Calu3 (cell line): ENCODE measurements around the gene ECM1. TPM values are rescaled to one million over a fixed set of nuclear protein-coding genes. Genes with fewer than 3 reads are reported as not detected.

Experiments used
- Bru-seq: library from RNA; stranded (reverse); fragments of 400-500 nt; gene quantifications from one replicate; lab custom pipeline; 2021; lab: Mats Ljungman, UMichigan
- BruChase-seq, 2 experiments: library from RNA; stranded (reverse); fragments of 400-500 nt; gene quantifications; one replicate each; lab custom pipeline; 2021; lab: Mats Ljungman, UMichigan
- BruUV-seq: library from RNA; stranded (reverse); fragments of 400-500 nt; replicated peaks from 2 replicates; lab custom pipeline; 2021; lab: Mats Ljungman, UMichigan
- CTCF ChIA-PET: fragments of 300-600 bp; sonication (Branson Sonifier 250); formaldehyde crosslinking; loops from one replicate; lab custom pipeline; 2022; ENCODE audit warnings: antibody characterized with exemption; lab: Charles Lee
- DNase-seq: peaks from one replicate; pipeline ENCODE4 v3.0.0; 2022
- H3K27ac Mint-ChIP-seq: one replicate; pipeline ENCODE4 v1.8.0; 2022; ENCODE audit warnings: mixed read lengths; ENCODE audit not compliant: unreplicated experiment
- H3K27me3 Mint-ChIP-seq: one replicate; pipeline ENCODE4 v1.8.0; 2022; ENCODE audit warnings: mixed read lengths; ENCODE audit not compliant: unreplicated experiment
- H3K36me3 Mint-ChIP-seq: one replicate; pipeline ENCODE4 v1.8.0; 2022; ENCODE audit warnings: mild to moderate bottlenecking, moderate library complexity, mixed read lengths; ENCODE audit not compliant: insufficient read depth, unreplicated experiment
- H3K4me1 Mint-ChIP-seq: one replicate; pipeline ENCODE4 v1.8.0; 2022; ENCODE audit warnings: mild to moderate bottlenecking, low read depth, mixed read lengths; ENCODE audit not compliant: unreplicated experiment
- H3K4me3 Mint-ChIP-seq: one replicate; pipeline ENCODE4 v1.8.0; 2022; ENCODE audit warnings: mild to moderate bottlenecking, low read depth, moderate library complexity, mixed read lengths; ENCODE audit not compliant: unreplicated experiment
- H3K9me3 Mint-ChIP-seq: one replicate; pipeline ENCODE4 v1.8.0; 2022; ENCODE audit warnings: low read depth, mixed read lengths; ENCODE audit not compliant: unreplicated experiment
- intact Hi-C: fragments of 100-400 bp; cut with micrococcal nuclease; formaldehyde crosslinking; loops from one replicate; pipeline ENCODE4 v1.10.0; 2022; ENCODE audit not compliant: unreplicated experiment
- long read RNA-seq: library from polyadenylated mRNA; stranded (forward); transcript quantifications from one replicate; pipeline ENCODE4 v2.0.0, GENCODE V29; 2022
- total RNA-seq: library from RNA; stranded (reverse); gene quantifications from 2 replicates; pipeline ENCODE4 v1.2.3, GENCODE V29; 2022
- TF ChIP-seq, protein P1 (sequence below): fragments of 200-600 bp; IDR thresholded peaks from one replicate; pipeline ENCODE4 v1.8.0; 2022; ENCODE audit warnings: antibody characterized with exemption; ENCODE audit not compliant: unreplicated experiment

The ECM1 gene
- 1.6 and 2.8 TPM in 2 replicates for total RNA-seq
- percentile 34 among the genes with signal in this experiment for Bru-seq, nascent RNA
- percentile 40 among the genes with signal in this experiment for BruChase-seq, experiment 1, labeled RNA remaining after a 6-hour chase
- BruChase-seq, experiment 2, labeled RNA remaining after a 2-hour chase: percentile 35 among the genes with signal in this experiment
- long read RNA-seq, partial matches to known transcripts: 0 of 2 reads
- long read RNA-seq, other reads (novel, unspliced or antisense): 0 of 2 reads

DNA sequence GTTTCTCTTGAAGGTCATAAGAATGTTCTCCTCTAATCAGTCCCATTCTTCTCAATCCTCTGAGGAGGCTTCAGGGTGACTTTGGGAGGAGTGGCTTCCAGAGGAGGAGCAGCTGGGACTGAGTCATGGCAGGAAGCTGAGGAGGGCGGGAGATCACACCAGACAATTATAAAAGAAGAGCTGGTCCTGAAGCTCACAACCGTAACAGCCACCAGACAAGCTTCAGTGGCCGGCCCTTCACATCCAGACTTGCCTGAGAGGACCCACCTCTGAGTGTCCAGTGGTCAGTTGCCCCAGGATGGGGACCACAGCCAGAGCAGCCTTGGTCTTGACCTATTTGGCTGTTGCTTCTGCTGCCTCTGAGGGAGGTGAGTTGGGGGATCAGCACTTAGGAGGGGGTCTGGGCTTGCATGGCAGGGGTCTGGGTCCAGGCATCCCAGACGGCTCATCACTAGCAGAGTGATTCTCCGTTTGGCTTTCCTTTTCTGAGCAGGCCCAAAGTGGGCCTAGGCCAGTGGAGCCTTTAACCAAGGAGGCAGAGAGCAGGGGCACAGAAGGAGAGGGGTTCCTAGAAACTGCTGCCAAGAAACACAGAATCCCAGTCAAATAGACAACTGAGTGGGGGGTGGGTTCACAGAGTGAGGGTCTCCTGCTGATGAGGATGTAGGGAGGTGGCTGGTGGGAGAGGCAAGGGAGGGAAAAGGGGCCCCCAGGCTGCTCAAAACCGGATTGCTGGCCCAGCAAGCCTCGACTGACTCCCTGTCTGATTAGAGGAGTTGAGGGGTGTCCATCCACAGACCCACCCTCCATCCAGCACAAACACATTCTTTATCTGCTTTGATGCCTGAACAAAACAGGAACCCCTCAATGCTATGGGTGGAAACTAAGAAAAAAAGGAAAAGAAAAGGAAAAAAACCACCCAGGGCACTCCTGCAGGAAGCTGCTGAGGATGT lies at the start of gene ECM1:
ECM1 (plus strand) TSS at position 198 of the 953 bp plus-strand sequence; CDS start at position 299, 101 bp downstream.
- Mint-ChIP-seq H3K36me3 (peaks cover 18% of the 10 kb centered on the region), H3K27ac (no peak within 1 kb of the TSS), H3K9me3 (no peaks in the 10 kb centered on the region), H3K27me3 (no peaks in the 10 kb centered on the region), H3K4me3 (no peak within 1 kb of the TSS), H3K4me1 (peaks cover 7% of the 10 kb centered on the region)
- CTCF ChIA-PET: interaction anchor here (1.7 kb wide), 1 partner anchor 24 kb away, joined by 6 read pairs; no protein-coding TSS in a partner anchor
- intact Hi-C loops: no loop called here
- no TSS peak for BruUV-seq
- TF ChIP-seq, protein P1, sequence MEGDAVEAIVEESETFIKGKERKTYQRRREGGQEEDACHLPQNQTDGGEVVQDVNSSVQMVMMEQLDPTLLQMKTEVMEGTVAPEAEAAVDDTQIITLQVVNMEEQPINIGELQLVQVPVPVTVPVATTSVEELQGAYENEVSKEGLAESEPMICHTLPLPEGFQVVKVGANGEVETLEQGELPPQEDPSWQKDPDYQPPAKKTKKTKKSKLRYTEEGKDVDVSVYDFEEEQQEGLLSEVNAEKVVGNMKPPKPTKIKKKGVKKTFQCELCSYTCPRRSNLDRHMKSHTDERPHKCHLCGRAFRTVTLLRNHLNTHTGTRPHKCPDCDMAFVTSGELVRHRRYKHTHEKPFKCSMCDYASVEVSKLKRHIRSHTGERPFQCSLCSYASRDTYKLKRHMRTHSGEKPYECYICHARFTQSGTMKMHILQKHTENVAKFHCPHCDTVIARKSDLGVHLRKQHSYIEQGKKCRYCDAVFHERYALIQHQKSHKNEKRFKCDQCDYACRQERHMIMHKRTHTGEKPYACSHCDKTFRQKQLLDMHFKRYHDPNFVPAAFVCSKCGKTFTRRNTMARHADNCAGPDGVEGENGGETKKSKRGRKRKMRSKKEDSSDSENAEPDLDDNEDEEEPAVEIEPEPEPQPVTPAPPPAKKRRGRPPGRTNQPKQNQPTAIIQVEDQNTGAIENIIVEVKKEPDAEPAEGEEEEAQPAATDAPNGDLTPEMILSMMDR: no peak
- peak; percentile 30 for DNase-seq

DNA sequence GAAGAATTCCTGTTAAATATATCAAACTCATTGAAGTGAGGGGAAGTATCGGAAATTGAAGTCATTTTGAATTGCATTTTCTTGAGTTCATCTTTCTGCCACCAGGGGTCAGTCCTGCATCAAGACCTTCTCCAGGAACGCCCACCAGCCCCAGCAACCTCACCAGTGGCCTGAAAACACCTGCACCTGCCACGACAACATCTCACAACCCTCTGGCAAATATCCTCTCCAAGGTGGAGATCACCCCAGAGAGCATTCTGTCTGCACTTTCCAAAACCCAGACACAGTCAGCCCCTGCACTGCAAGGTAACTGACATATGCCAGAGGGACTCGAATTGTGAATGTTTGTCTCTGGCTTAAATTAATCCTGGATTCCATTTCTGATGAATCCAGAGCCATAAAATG lies 43.5 kb upstream of the ECM1 start:
- TF ChIP-seq, protein P1: peak; percentile 70
- intact Hi-C loops: loop anchor here (1.0 to 5.0 kb wide), 3 partner anchors 68 to 348 kb away; partner anchors contain the start of gene ADAMTSL4
- Mint-ChIP-seq H3K27me3 (no peaks in the 10 kb centered on the region), H3K4me3 (no peak overlapping the region), H3K9me3 (no peaks in the 10 kb centered on the region), H3K27ac (no peak overlapping the region), H3K36me3 (peaks cover 50% of the 10 kb centered on the region), H3K4me1 (peaks cover 8% of the 10 kb centered on the region)
- peak; percentile 77 for DNase-seq
- CTCF ChIA-PET: interaction anchor here (0.9 kb wide), 1 partner anchor 75 kb away, joined by 4 read pairs; no protein-coding TSS in a partner anchor
- no TSS peak for BruUV-seq

DNA sequence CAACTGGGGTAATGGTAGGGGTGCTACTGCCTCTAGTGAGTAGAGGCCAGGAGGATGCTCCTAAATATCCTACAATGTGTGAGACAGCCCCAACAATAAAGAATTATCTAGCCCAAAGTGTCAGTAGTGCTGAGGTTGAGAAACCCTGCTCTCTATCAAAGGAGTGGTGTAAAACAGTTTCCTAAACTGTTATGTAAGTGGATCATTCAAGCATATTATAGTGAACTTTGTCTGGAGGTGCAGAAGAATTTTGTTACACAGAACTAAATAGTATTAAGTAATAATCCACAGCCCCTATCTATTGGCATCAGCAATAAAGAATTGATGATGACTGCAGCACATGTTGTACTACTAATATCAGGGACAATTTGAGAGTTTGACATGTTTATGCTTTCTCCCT lies 40.9 kb upstream of the ECM1 start:
- H3K9me3 Mint-ChIP-seq: no peaks in the 10 kb centered on the region
- TF ChIP-seq, protein P1: no peak
- CTCF ChIA-PET: interaction anchor here (0.7 kb wide), 1 partner anchor 10 kb away, joined by 3 read pairs; no protein-coding TSS in a partner anchor
- intact Hi-C loops: no loop called here
- H3K27me3 Mint-ChIP-seq: no peaks in the 10 kb centered on the region
- no peaks in the 10 kb centered on the region for H3K4me1 Mint-ChIP-seq
- no TSS peak for BruUV-seq
- no peak overlapping the region for H3K27ac Mint-ChIP-seq
- peaks cover 58% of the 10 kb centered on the region for H3K36me3 Mint-ChIP-seq
- no peak overlapping the region for H3K4me3 Mint-ChIP-seq
- no peak for DNase-seq

DNA sequence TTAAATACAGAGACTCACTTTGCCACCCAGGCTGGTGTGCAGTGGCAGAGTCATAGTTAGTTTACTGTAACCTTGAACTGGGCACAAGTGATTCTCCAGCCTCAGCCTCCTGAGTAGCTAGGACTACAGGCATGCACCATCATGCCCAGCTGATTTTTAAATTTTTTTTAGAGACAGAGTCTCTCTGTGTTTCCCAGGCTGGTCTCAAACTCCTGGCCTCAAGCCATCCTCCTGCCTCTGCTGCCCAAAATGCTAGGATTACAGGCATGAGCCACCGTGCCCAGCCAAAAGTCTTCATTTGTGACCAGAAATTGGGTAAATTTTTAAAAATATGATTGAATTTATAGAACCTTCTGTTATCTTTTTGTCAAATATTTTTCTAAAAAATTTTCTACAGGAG lies 38.6 kb upstream of the ECM1 start:
- Mint-ChIP-seq H3K27ac (no peak overlapping the region), H3K4me1 (no peaks in the 10 kb centered on the region), H3K4me3 (no peak overlapping the region), H3K27me3 (no peaks in the 10 kb centered on the region), H3K9me3 (no peaks in the 10 kb centered on the region), H3K36me3 (peaks cover 69% of the 10 kb centered on the region)
- TF ChIP-seq, protein P1: no peak
- no peak for DNase-seq
- intact Hi-C loops: no loop called here
- BruUV-seq: no TSS peak
- CTCF ChIA-PET: no interaction called here
